ENCODE results near the gene EXOC6B. TPM values are rescaled to one million over a fixed set of nuclear protein-coding genes. Genes with fewer than 3 reads are reported as not detected.
"Not testable (repeated sequence)": the region's sequence is repeated elsewhere in the genome, so short reads cannot be mapped to it uniquely, and the experiment has no call there.

EXOC6B gene
- total RNA-seq, 1 donor from 2014 or later = 24.1 TPM

DNA sequence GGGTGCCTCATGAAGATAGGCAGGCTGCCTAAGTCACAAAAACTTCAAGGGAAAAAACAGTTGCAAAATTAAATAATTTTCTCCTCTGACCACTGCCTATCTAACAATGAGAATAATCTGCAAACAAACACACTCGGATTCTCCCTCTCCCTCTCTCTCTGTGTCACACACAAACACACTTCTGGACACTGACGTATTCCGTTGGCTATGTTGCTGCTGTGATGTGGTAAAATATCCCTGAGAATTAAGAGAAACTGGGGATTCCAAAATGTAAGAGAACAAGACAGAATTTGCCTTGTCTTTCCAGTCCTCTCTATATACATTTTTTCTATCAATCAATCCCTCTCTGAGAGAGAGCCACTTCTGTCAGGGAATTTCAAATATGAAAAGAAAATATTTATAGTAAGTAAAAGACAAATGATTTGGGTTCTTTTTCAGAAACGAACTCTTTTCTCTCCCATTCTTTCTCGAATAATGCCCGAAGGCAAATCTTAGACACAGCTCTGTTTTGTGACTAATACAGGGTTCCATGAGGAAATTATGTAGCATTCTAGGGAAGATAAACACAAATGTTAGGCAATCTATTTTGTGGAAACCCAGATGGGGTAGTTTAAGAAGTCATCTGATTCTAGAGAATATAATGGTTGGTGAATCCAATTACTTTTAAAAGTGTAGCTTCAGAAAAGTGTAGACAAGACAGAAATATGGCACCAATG is 367.9 kb downstream of the EXOC6B start:
- no peak for DNase-seq (ENCODE audit: low read depth, low spot score)

DNA sequence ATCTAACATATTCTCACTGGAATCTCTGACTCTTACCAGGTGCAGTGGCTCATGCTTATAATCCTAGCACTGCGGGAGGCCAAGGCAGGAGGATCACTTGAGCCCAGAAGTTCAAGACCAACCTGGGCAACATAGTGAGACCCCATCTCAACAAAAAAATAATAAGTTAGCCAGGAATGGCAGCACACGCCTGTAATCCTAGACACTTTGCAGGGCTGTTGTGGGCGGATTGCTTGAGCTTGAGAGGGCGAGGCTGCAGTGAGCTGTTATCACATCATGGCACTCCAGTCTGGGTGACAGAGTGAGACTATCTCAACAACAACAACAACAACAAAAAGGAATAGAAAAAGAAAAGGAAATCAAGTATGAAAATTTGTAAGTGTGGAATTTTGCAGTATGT is 371.6 kb downstream of the EXOC6B start:
- no peak for DNase-seq (ENCODE audit: low read depth, low spot score)

DNA sequence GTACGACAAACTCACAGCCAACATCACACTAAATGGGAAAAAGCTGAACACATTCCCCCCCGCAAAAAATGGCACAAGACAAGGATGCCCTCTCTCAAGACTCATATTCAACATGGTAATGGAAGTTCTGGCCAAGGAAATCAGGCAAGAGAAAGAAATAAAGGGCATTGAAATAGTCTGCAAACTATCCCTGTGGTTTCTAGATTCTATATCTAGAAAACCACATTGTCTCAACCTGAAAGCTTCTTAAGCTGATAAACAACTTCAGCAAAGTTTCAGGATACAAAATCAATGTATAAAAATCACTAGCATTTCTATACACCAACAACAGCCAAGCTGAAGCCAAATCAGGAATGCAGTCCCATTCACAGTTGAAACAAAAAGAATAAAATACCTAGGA is 383.6 kb downstream of the EXOC6B start:
- DNase-seq (ENCODE audit: low read depth, low spot score) = no peak

DNA sequence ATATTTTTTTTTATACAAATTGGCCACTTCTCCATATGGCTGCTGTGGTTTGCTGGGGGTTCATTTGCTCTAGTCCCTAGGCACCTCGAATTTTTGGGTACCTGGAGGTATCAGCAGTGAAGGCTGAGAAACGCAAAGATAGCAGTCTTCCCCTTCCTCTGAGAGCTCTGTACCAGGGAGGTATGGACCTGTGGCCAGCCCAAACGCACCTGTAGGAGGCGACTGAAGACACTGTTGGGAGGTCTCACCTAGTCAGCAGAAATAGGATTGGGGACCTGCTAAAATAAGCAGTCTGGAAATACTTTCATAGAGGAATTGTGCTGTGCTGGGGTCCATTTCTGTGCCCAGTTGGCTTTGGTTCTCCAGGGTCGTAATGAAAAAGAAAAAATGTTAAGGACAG is 385.9 kb downstream of the EXOC6B start:
- no peak for DNase-seq (ENCODE audit: low read depth, low spot score)

DNA sequence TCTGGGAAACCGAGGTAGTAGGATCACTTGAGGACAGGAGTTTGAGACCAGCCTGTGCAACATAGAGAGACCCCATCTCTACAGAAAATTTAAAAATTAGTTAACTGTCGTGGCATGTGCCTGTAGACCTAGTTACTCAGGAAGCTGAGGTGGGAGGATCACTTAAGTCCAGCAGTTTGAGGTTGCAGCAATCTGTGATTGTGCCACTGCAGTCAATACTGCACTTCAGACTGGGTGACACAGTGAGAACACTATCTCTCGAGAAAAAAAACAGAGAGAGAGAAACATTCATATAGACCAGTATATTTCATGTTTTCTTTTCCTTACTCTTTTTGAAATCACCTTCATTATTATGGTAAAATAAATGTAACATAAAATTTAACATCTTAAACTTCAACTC is 387.5 kb downstream of the EXOC6B start:
- no peak for DNase-seq (ENCODE audit: low read depth, low spot score)

DNA sequence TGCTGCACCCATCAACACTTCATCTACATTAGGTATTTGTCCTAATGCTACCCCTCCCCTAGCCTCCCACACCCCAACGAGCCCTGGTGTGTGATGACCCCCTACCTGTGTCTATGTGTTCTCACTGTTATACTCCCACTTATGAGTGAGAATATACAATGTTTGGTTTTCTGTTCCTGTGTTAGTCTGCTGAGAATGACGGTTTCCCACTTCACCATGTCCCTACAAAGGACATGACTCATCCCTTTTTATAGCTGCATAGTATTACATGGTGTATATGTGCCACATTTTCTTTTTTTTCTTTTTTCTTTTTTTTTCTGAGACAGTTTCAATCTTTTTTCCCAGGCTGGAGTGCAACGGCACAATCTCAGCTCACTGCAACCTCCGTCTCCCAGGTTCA is 394.1 kb downstream of the EXOC6B start:
- DNase-seq (ENCODE audit: low read depth, low spot score) = no peak

DNA sequence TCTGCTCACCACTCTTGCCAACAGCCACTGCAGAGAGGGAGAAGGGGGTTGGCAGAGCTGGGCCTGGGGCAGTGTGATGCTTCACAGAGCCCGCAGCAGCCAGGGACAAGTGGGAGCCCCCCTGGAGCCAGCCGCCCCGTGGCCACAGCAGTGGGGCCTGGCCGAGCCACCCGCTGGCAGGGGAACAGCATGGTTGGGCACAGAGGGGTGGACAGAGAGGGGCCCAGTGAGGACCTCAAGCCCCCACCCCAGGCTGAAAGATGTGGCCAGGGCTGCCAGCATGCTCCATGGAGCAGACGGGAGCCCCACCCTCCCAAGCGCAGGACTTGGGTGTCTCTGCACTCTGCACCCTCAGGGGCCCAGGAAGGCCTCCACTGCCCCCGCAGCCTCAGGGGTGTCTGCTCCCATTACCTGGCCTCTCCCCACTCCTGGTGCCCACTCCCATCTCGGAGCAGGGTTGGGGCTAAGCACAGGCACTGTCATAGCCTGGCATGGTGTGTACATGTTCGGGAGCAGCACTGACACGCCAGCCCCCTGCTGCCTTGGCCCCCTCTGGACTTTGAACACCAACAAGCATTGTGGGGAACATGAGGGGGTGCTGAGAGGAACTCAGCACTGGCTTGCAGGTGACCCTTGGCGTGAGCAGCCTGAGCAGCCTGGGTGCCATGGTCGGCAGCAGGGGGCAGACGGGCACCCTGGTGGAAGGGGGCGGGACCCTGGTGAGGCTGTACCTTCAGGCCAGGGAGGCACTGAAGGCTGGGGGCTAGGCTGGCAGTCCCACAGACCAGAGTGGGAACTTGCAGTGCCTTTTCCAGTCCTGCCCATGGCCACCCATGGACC is 398.6 kb downstream of the EXOC6B start:
- DNase-seq (ENCODE audit: low read depth, low spot score) = no peak

DNA sequence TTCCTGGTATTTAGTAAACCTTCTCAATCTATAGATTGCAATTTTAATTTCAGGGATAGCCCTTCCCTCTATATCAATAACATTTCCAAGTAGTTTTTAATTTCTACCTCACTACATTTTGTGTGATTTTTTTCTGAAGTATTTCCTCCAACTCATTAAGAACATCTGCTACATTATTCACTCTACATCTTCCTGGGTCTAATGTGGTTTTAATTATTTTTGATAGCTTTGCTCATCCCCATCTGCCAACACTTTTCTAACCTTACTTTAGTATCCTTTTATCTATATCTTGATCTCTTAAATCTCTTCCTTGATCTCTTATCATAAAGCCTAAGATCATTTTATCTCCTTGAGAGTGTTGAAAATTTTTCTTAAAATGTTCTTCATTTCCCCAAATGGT is 399.8 kb downstream of the EXOC6B start:
- no peak for DNase-seq (ENCODE audit: low read depth, low spot score)

DNA sequence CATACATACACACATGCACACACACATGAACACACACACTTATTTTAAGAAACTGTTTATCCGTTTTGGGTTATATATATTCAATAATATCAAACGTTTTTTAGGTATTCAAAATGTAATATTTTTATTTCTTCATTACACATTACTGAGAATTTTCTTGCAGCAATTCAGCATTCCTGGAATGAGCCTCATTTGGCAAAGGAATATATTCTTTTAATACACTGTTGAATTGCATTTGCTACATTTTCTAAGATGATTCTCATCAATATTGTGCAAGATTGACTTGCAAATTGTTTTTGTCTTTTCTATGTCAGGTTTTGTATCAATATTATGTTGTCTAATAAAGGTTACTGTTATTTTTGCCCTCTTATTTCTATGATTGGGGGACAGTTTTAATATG is 402.1 kb downstream of the EXOC6B start:
- DNase-seq (ENCODE audit: low read depth, low spot score) = no peak

DNA sequence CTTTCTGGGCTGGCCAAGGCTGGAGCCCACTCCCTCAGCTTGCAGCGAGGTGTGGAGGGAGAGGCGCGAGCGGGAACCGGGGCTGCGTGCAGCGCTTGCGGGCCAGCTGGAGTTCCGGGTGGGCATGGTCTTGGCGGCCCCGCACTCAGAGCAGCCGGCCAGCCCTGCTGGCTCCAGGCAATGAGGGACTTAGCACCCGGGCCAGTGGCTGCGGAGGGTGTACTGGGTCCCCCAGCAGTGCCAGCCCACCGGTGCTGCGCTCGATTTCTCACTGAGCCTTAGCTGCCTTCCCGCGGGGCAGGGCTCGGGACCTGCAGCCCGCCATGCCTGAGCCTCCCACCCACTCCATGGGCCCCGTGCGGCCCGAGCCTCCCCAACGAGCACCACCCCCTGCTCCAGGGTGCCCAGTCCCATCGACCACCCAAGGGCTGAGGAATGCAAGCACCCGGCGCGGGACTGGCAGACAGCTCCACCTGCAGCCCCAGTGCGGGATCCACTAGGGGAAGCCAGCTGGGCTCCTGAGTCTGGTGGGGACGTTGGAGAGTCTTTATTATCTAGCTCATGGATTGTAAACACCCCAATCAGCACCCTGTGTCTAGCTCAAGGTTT is 404.0 kb downstream of the EXOC6B start:
- not testable (repeated sequence) for DNase-seq (ENCODE audit: low read depth, low spot score)

DNA sequence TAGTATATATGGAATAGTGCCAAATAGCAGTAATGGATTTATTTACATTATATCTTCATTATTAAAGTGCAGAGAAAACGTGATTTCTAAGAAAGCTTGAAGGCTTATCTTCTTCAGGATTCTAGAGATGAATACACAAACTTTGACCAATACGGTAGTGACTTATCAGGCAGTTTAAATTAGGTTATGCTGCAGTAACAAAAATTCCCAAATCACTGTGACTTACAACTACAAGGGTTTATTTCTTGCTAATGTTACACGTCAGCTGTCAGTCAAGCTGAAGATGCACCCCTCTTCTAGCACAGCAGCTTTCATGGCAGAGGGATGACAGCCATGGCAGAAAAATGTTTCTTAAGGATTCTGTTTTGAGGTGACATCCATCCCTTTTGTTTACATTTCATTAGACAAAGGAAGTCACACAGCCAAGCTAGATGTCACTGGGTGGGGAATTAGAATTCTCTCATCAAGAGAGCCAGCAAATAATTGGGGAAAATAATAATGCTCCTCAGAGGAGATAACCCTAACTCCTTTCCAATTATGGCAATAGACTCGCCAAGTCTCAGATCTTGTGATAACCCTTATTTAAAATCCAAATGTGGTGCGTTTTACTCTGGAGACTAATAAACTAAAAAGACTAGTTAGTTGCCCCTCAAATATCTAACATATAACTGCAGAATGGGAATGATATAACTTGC is 409.9 kb downstream of the EXOC6B start:
- DNase-seq (ENCODE audit: low read depth, low spot score) = no peak

DNA sequence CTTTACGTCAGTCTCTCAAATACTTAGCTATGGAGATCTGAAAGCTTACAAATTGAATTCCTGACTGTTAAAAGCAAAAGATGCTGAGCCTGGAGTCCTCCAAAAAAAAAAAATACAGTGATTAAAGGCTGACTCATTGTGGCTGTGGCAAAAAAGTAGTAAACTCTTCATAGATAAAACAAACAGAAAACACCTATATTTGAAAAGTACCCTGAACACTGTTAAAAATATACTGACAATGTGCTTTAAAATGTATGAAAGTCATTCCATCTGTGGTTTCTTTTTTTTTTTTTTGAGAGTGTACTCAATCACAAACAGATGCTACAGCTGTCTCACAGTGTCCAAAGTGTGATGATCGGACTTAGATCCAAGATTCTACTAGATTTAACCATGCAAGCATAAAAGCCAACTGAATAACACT is 410.6 kb downstream of the EXOC6B start:
- no peak for DNase-seq (ENCODE audit: low read depth, low spot score)

DNA sequence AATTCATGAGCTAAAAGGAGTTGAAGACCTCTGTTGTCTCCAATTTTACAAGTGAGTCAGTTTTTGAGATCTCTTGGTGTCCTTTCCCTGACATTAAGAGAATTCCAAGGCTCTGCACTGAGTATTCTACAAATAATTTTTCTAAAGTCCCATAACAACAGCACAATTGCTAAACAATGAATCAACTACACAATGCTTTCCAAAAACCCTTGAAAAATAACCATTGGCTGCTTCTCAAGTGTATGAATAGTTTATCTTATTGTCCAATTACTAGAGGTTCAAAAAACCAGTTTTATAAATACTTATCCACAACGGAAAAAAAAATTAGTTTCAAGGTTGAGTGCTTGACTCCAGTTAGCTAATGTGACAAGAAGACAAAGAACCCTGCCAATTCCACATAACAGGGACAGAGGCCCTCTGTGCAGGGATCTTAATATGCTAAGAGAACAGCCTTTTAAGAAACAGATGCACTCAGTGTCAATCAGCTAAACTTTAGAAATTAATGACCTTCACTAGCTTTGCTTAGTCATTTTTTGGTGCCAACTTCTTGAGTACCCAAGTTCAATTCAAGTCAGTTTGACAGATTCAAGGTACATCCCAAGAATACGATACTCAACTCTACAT is 411.6 kb downstream of the EXOC6B start:
- DNase-seq (ENCODE audit: low read depth, low spot score) = no peak

DNA sequence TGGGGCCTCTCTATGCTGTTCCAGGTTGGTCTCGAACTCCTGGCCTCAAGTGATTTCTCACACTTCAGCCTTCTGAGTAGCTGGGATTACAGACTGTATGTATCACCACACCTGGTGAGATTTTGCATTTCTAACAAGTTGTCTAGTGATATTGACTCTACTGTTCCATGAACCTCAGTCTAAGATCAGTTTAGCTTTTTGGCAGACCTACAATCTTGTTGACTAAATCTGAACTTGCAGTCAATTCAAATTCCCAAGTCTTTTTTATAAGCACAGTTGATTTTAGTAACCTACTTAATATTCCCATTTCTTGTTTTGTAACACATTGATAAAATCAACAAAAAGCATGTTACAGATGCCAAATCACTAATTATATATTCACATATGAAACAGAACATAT is 412.1 kb downstream of the EXOC6B start:
- no peak for DNase-seq (ENCODE audit: low read depth, low spot score)

DNA sequence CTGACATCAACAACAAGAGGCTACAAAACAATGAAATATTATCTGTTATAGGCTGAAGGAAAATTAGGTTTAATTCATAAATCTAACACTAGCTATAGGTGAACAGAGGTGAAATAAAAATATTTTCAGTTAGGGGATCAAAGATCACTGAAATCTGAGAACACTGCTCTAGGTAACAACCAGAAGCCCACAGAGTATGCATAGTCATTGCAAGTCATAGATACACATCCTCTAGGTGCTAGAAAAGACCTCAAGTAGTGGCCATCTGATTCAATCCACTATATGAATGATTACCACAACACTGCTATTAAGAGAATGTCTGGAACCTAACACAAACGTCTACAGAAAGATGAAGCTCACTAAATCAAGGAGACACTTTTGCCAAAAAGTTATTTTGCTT is 413.6 kb downstream of the EXOC6B start:
- DNase-seq (ENCODE audit: low read depth, low spot score) = no peak

DNA sequence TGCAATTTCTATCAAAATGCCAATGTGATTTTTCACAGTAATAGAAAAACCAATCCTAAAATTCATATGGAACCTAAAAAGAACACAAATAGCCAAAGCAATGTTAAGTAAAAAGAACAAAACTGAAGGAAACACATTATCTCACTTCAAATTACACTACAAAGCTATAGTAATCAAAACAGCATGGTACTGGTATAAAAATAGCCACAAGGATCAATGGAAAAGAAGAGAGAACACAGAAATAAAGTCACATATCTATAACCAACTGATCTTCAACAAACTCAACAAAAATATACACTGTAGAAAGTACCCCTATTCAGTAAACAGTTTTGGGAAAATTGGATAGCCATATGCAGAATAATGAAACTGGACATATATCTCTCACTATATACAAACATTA is 426.0 kb downstream of the EXOC6B start:
- DNase-seq (ENCODE audit: low read depth, low spot score) = no peak

DNA sequence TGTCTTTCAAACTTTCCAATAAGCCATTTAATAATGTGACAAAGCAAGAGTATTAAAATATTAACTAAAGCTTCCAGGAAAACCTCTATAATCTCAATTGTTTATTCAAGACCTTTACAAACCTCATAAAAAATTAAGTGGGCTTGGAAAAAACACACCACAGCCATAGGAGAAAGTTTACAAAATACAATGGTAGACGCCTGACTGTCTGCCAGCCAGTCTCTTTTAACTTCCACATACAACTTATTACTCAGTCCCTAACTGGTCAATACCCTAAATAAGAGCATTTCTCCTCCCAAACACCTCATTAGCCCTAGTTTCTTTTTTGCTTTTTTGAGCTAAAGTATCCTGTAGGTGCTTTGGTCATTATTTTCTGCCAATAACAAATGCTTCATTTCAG is 430.7 kb downstream of the EXOC6B start:
- DNase-seq (ENCODE audit: low read depth, low spot score) = no peak

DNA sequence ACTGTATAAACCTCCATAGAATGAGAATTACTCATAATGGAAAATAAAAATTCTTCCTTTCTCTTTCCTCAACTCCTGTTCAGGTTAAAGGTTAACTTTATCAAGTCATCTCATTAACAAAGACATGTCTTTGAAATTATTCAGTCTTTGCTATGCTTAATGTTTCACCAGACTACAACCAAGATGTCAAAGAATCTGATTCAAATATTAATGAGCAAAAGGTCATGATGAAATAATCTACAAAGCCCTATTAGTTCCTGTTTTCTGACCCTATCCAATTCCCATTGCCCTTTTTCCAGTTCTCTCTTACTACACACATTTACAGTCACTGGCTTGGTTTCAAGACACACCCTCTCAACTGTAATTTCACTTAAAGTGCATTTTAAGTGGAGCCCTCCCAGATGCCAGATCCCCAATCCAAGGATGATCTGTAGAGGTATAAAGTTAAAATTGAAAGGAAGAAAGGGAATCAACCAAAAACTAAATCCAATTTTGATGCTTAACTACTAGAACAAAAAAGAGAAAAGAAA is 431.2 kb downstream of the EXOC6B start:
- DNase-seq (ENCODE audit: low read depth, low spot score) = no peak

DNA sequence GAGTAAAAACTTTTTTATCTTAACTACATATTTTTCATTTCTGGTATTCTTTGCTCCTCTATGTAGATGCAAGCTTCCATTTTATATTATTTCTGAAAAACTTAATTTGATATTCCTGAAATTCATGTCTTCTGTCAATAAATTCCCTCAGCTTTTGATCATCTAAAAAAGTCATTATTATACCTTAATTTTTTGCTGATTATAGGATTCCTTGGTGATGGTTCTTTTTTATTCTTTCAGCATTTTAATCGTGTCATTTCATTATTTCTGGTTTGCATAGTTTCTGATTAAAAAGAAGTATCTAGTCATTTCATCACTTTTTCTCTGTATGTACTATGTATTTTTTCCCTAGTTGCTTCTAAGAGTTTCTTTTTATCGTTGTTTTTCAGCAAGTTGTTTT is 436.4 kb downstream of the EXOC6B start:
- DNase-seq (ENCODE audit: low read depth, low spot score) = no peak

DNA sequence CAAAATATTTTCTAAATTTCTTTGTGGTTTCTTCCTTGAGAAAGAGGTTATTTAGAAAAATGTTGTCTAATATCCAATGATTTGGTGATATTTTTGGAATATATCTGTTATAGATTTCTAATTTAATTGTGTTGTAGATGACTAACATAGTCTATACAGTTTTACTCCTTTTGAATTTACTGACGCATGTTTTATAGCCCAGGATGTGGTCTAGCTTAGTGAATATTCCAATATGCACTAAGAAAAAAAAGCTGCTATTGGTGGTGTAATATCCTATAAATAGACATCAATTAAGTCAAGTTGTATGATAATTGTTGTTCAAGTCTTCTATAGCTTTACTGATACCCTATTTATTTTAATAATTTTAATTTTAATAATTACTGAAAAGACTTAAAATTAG is 437.6 kb downstream of the EXOC6B start:
- DNase-seq (ENCODE audit: low read depth, low spot score) = no peak

DNA sequence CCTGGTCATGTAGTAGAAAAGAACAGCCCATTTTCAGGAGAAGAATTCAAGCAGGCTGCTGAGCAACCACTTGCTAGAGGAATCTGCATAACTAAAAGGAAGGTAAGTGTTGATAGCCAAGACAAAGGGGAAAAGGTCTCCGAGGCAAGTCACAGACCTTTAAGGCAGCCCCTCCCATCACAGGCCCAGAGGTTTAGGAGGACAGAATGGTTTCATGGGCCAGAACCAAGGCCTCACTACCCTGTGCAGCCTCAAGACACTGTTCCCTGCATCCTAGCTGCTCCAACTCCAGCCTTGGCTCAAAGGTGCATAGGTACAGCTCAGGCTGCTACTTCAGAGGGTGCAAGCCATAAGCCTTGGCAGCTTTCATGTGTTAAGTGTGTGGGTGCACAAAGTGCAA is 439.5 kb downstream of the EXOC6B start:
- DNase-seq (ENCODE audit: low read depth, low spot score) = no peak
